Panc1 (cell line): ENCODE measurements around the gene SLC2A3. TPM values are rescaled to one million over a fixed set of nuclear protein-coding genes. Genes with fewer than 3 reads are reported as not detected.
"Not testable (repeated sequence)": the region's sequence is repeated elsewhere in the genome, so short reads cannot be mapped to it uniquely, and the experiment has no call there.

Experiments used
- ATAC-seq: fragments of 200-7000 bp; cut with Tn5 transposase; 2 replicates; pipeline ENCODE4 v1.9.1; 2020; ENCODE audit warnings: mild to moderate bottlenecking, moderate library complexity
- BruUV-seq: library from RNA; stranded (reverse); fragments of 400-500 nt; replicated peaks from 2 replicates; lab custom pipeline; 2021; lab: Mats Ljungman, UMichigan
- CTCF ChIA-PET: fragments of 300-600 bp; sonication (Branson Sonifier 250); formaldehyde crosslinking; loops from one replicate; lab custom pipeline; 2022; ENCODE audit warnings: antibody characterized with exemption; lab: Charles Lee
- POLR2A ChIA-PET: fragments of 300-600 bp; sonication (Branson Sonifier 250); formaldehyde crosslinking; loops from one replicate; lab custom pipeline; 2022; ENCODE audit warnings: antibody characterized with exemption; lab: Charles Lee
- DNase-seq: peaks from one replicate; pipeline ENCODE4 v3.0.0-alpha.2; 2010; ENCODE audit warnings: low read depth, low spot score
- H3K27ac ChIP-seq: 2 replicates; pipeline ENCODE4 v1.5.1; 2011; ENCODE audit warnings: mild to moderate bottlenecking, low read length, inconsistent platforms
- H3K27me3 ChIP-seq: fragments of 200-500 bp; sonication (Bioruptor generic); 2 replicates; pipeline ENCODE4 v1.6.0; 2014; ENCODE audit warnings: low read length, inconsistent platforms; ENCODE audit not compliant: control insufficient read depth, insufficient read depth
- H3K36me3 ChIP-seq: fragments of 200-500 bp; sonication (Bioruptor generic); 2 replicates; pipeline ENCODE4 v1.5.1; 2014; ENCODE audit warnings: inconsistent platforms, mild to moderate bottlenecking, low read length, moderate library complexity; ENCODE audit not compliant: control insufficient read depth, insufficient read depth
- H3K4me1 ChIP-seq: 2 replicates; pipeline ENCODE4 v1.5.1; 2011; ENCODE audit warnings: inconsistent platforms, mild to moderate bottlenecking, low read length, moderate library complexity; ENCODE audit not compliant: control insufficient read depth, insufficient read depth
- H3K4me3 ChIP-seq, 2 experiments: 2 replicates each; pipeline ENCODE4 v1.5.1; 2011 to 2012; ENCODE audit warnings: low read depth in 2 of 2, low read length in 2 of 2, mild to moderate bottlenecking in 2 of 2, inconsistent platforms in 1 of 2, moderate library complexity in 1 of 2
- H3K9me3 ChIP-seq: fragments of 200-500 bp; sonication (Bioruptor generic); 2 replicates; pipeline ENCODE4 v1.5.1; 2014; ENCODE audit warnings: low read depth, mild to moderate bottlenecking, inconsistent platforms, low read length, moderate library complexity; ENCODE audit not compliant: control insufficient read depth, insufficient read depth
- CTCF ChIP-seq: fragments of 450-650 bp; IDR thresholded peaks from 2 replicates; pipeline ENCODE4 v1.5.1; 2017; ENCODE audit warnings: mild to moderate bottlenecking
- POLR2AphosphoS5 ChIP-seq: IDR thresholded peaks from 2 replicates; pipeline ENCODE4 v1.6.1; 2012; ENCODE audit warnings: mild to moderate bottlenecking, low read depth, low read length, moderate library complexity
- SIN3A ChIP-seq: IDR thresholded peaks from 2 replicates; pipeline ENCODE4 v1.6.1; 2012; ENCODE audit warnings: low read depth, mild to moderate bottlenecking, low read length, moderate library complexity, borderline replicate concordance; ENCODE audit not compliant: insufficient read depth
- TCF7L2 ChIP-seq: IDR thresholded peaks from 2 replicates; pipeline ENCODE4 v1.6.1; 2011; ENCODE audit warnings: mild to moderate bottlenecking, low read depth, low read length, inconsistent platforms
- in situ Hi-C: cut with HindIII; loops from 2 replicates; pipeline ENCODE4 v1.10.0; 2016; ENCODE audit warnings: low sequenced_read_pairs, low pct_unique_long_range_greater_than_20kb
- intact Hi-C: fragments of 100-400 bp; cut with micrococcal nuclease; formaldehyde crosslinking; loops from one replicate; pipeline ENCODE4 v1.10.0; 2022; ENCODE audit not compliant: unreplicated experiment
- total RNA-seq: library from RNA; stranded (reverse); gene quantifications from one replicate; pipeline ENCODE4 v1.2.1, GENCODE V29; 2021; ENCODE audit not compliant: unreplicated experiment
- TF ChIP-seq, protein P1 (sequence below), 2 experiments: IDR thresholded peaks; 2 replicates each; pipeline ENCODE4 v1.6.1; 2011 to 2012; ENCODE audit warnings: low read depth in 2 of 2, control low read depth in 1 of 2, low read length in 1 of 2, mild to moderate bottlenecking in 1 of 2, moderate library complexity in 1 of 2; ENCODE audit not compliant: insufficient read depth in 1 of 2

SLC2A3 gene
- total RNA-seq, 1 experiment from 2014 or later = 0.51 TPM

DNA sequence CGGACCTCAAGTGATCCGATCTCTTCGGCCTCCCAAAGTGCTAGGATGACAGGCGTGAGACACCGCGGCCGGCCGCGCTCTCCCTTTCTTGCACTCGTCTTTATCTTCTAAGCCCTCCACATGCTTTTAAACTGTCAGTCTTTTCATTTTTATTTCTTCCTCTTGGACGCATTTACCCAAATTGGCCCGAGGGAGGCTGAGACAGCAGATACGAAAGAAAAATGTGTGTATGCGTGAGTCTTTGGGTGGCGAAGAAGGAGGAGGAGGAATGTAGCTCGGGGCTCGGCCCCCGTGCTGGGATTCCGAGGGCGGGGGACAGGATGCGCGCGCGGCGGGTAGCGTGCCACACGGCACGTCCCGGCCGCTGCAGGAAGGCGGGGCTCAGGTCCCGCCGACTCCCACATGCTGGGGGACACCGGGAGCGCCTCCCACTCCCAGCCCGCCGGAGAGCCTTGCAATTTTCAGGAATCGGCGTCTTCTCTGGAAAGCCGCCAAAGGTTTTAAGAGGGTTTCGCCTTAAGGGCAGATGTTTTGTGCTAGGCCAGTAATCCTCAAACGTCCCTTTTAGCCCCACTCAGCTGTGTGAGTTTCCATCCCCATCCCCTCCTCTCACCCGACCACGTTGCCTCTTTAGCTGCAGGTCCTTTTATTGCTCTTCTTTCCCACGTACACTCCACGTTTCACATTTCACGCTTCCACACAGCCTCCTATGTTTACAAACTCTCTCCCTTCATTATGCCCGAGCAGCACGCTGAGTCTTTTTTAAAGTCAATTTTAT, 34.7 kb upstream of the SLC2A3 start:
- intact Hi-C loops (no loop called here), in situ Hi-C loops (no loop called here)
- no TSS peak for BruUV-seq
- no peak for DNase-seq
- H3K4me1 ChIP-seq = no peaks in the 10 kb centered on the region
- H3K27ac ChIP-seq = peak overlapping the region; percentile 54; the same call in 1 of the 2 replicates
- ATAC-seq = peak; percentile 100
- peak overlapping the region; percentile 50 to 69 for H3K4me3 ChIP-seq
- POLR2A ChIA-PET = interaction anchor here (0.7 kb wide), 1 partner anchor 14 kb away, joined by 3 read pairs; no protein-coding TSS in a partner anchor
- TF ChIP-seq SIN3A = no peak
- TF ChIP-seq TCF7L2 = no peak
- no peak for TF ChIP-seq POLR2AphosphoS5
- TF ChIP-seq CTCF = no peak
- TF ChIP-seq, protein P1, sequence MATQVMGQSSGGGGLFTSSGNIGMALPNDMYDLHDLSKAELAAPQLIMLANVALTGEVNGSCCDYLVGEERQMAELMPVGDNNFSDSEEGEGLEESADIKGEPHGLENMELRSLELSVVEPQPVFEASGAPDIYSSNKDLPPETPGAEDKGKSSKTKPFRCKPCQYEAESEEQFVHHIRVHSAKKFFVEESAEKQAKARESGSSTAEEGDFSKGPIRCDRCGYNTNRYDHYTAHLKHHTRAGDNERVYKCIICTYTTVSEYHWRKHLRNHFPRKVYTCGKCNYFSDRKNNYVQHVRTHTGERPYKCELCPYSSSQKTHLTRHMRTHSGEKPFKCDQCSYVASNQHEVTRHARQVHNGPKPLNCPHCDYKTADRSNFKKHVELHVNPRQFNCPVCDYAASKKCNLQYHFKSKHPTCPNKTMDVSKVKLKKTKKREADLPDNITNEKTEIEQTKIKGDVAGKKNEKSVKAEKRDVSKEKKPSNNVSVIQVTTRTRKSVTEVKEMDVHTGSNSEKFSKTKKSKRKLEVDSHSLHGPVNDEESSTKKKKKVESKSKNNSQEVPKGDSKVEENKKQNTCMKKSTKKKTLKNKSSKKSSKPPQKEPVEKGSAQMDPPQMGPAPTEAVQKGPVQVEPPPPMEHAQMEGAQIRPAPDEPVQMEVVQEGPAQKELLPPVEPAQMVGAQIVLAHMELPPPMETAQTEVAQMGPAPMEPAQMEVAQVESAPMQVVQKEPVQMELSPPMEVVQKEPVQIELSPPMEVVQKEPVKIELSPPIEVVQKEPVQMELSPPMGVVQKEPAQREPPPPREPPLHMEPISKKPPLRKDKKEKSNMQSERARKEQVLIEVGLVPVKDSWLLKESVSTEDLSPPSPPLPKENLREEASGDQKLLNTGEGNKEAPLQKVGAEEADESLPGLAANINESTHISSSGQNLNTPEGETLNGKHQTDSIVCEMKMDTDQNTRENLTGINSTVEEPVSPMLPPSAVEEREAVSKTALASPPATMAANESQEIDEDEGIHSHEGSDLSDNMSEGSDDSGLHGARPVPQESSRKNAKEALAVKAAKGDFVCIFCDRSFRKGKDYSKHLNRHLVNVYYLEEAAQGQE (IDR thresholded peaks at IDR 0.05; ENCODE audit: insufficient read depth in 1 of 2, low read depth in 2 of 2, low read length in 1 of 2) = no peak
- no peaks in the 10 kb centered on the region for H3K36me3 ChIP-seq
- H3K9me3 ChIP-seq = no peaks in the 10 kb centered on the region
- no peaks in the 10 kb centered on the region for H3K27me3 ChIP-seq
- CTCF ChIA-PET = no interaction called here

GRCh38 chr12:7966563-7966962, 30.6 kb upstream of the SLC2A3 start:
- Histone ChIP-seq H3K9me3 (no peaks in the 10 kb centered on the region), H3K36me3 (no peaks in the 10 kb centered on the region), H3K4me1 (no peaks in the 10 kb centered on the region), H3K27me3 (no peaks in the 10 kb centered on the region), H3K27ac (no peak overlapping the region), H3K4me3 (no peak overlapping the region)
- BruUV-seq = no TSS peak
- in situ Hi-C loops = no loop called here
- ChIA-PET CTCF (no interaction called here), POLR2A (no interaction called here)
- intact Hi-C loops = no loop called here
- DNase-seq (no peak), ATAC-seq (no peak)
- TF ChIP-seq, protein P1 (IDR thresholded peaks at IDR 0.05; ENCODE audit: insufficient read depth in 1 of 2, low read depth in 2 of 2, low read length in 1 of 2) = no peak
- TF ChIP-seq CTCF (no peak), SIN3A (no peak), TCF7L2 (no peak), POLR2AphosphoS5 (no peak)

- H3K9me3 ChIP-seq, BruUV-seq, ATAC-seq, H3K4me3 ChIP-seq, CTCF ChIA-PET, in situ Hi-C loops, intact Hi-C loops, H3K27ac ChIP-seq, H3K36me3 ChIP-seq, H3K4me1 ChIP-seq, DNase-seq, POLR2A ChIA-PET, H3K27me3 ChIP-seq: not testable (repeated sequence)
Measured at GRCh38 chr12:7964669-7965068, 28.7 kb upstream of the SLC2A3 start.
